Measurements from ENCODE around the gene BCL2L14.
"Not testable (repeated sequence)": the region's sequence is repeated elsewhere in the genome, so short reads cannot be mapped to it uniquely, and the experiment has no call there.

The BCL2L14 gene

GRCh38 chr12:12094481-12094880, 23.7 kb downstream of the BCL2L14 start:
- Histone ChIP-seq H3K4me2 (no peak overlapping the region), H4K20me1 (no peaks in the 10 kb centered on the region), H3K4me1 (peaks cover 0 to 9% (median 7%) of the 10 kb centered on the region in 10 experiments; a peak in 18 of 20 replicates), H3K4me3 (no peak overlapping the region), H3K27ac (no peak overlapping the region), H3K36me3 (no peaks in the 10 kb centered on the region), H3K27me3 (no peaks in the 10 kb centered on the region), H3K9me3 (replicated peaks in 1 of 11) (no peaks in the 10 kb centered on the region), H3K9ac (no peak overlapping the region)
- TF ChIP-seq Cebpa-rat (IDR thresholded peaks at IDR 0.05), result no peak

- H3K36me3 ChIP-seq, result no peaks in the 10 kb centered on the region
- H3K9me3 ChIP-seq (replicated peaks in 1 of 11), result no peaks in the 10 kb centered on the region
- no peaks in the 10 kb centered on the region for H3K27me3 ChIP-seq
- H3K4me3 ChIP-seq, result no peak overlapping the region
- H4K20me1 ChIP-seq, result no peaks in the 10 kb centered on the region
- H3K4me2 ChIP-seq, result no peak overlapping the region
- TF ChIP-seq Cebpa-rat (IDR thresholded peaks at IDR 0.05), result no peak
- no peak overlapping the region for H3K9ac ChIP-seq
- H3K27ac ChIP-seq, result no peak overlapping the region
- H3K4me1 ChIP-seq, result peaks cover 0 to 11% (median 10%) of the 10 kb centered on the region in 10 experiments; a peak in 18 of 20 replicates
Measured at GRCh38 chr12:12095021-12095420, 24.3 kb downstream of the BCL2L14 start.

- TF ChIP-seq Cebpa-rat (IDR thresholded peaks at IDR 0.05), result no peak
- H3K9ac ChIP-seq, result no peak overlapping the region
Measured at GRCh38 chr12:12097891-12098690, 27.4 kb downstream of the BCL2L14 start.

GRCh38 chr12:12098691-12099015, 27.9 kb downstream of the BCL2L14 start:
- Histone ChIP-seq H4K20me1 (no peaks in the 10 kb centered on the region), H3K27ac (no peak overlapping the region), H3K9me3 (replicated peaks in 1 of 11) (peaks cover 0 to 2% (median under 1%) of the 10 kb centered on the region in 11 experiments; a peak in 3 of 22 replicates), H3K4me2 (peak overlapping the region in 5 of 11 experiments; percentile 24 to 52 (median 48); a peak in 7 of 22 replicates), H3K4me3 (no peak overlapping the region), H3K27me3 (no peaks in the 10 kb centered on the region), H3K36me3 (peaks cover 0 to 2% (median 0%) of the 10 kb centered on the region in 11 experiments; a peak in 3 of 22 replicates), H3K9ac (no peak overlapping the region), H3K4me1 (peaks cover 0 to 11% (median 10%) of the 10 kb centered on the region in 10 experiments; a peak in 18 of 20 replicates)
- no peak for TF ChIP-seq Cebpa-rat (IDR thresholded peaks at IDR 0.05)

More at GRCh38 chr12:12097891-12098690, 27.4 kb downstream of the BCL2L14 start:
- Histone ChIP-seq H3K27me3 (no peaks in the 10 kb centered on the region), H3K27ac (no peak overlapping the region), H4K20me1 (no peaks in the 10 kb centered on the region), H3K36me3 (no peaks in the 10 kb centered on the region; a peak in 1 of 22 replicates), H3K4me1 (peaks cover 0 to 11% (median 10%) of the 10 kb centered on the region in 10 experiments; a peak in 18 of 20 replicates), H3K4me3 (no peak overlapping the region), H3K9me3 (replicated peaks in 1 of 11) (no peaks in the 10 kb centered on the region), H3K4me2 (no peak overlapping the region)

- no peak overlapping the region for H3K27ac ChIP-seq
- peaks cover 0 to 5% (median 0%) of the 10 kb centered on the region in 11 experiments; a peak in 3 of 22 replicates for H3K36me3 ChIP-seq
- no peaks in the 10 kb centered on the region for H3K27me3 ChIP-seq
- peaks cover 0 to 7% (median 5%) of the 10 kb centered on the region in 11 experiments; a peak in 4 of 22 replicates for H3K9me3 ChIP-seq (replicated peaks in 1 of 11)
- peak overlapping the region in 9 of 11 experiments; percentile 2 to 52 (median 30); a peak in 14 of 22 replicates for H3K4me2 ChIP-seq
- no peak for TF ChIP-seq Cebpa-rat (IDR thresholded peaks at IDR 0.05)
- H3K4me1 ChIP-seq, result peaks cover 0 to 11% (median 10%) of the 10 kb centered on the region in 10 experiments; a peak in 18 of 20 replicates
- H3K4me3 ChIP-seq, result no peak overlapping the region
- no peaks in the 10 kb centered on the region for H4K20me1 ChIP-seq
- H3K9ac ChIP-seq, result no peak overlapping the region
Measured at GRCh38 chr12:12099102-12099501, 28.4 kb downstream of the BCL2L14 start.

- Histone ChIP-seq H3K4me3 (no peak overlapping the region), H3K27ac (no peak overlapping the region), H3K27me3 (no peaks in the 10 kb centered on the region), H3K4me1 (peaks cover 0 to 7% (median 0%) of the 10 kb centered on the region in 10 experiments; a peak in 1 of 20 replicates), H3K36me3 (peaks cover 2 to 30% (median 16%) of the 10 kb centered on the region in 11 experiments; a peak in 15 of 22 replicates), H3K9me3 (replicated peaks in 1 of 11) (peaks cover 34 to 53% (median 43%) of the 10 kb centered on the region in 11 experiments), H3K9ac (no peak overlapping the region), H3K4me2 (no peak overlapping the region), H4K20me1 (no peaks in the 10 kb centered on the region)
- TF ChIP-seq Cebpa-rat (IDR thresholded peaks at IDR 0.05), result no peak
Measured at GRCh38 chr12:12107678-12108077, 36.9 kb downstream of the BCL2L14 start.

GRCh38 chr12:12108441-12109058, 37.8 kb downstream of the BCL2L14 start:
- H3K9me3 ChIP-seq (replicated peaks in 1 of 11), result peaks cover 34 to 53% (median 43%) of the 10 kb centered on the region in 11 experiments
- H3K9ac ChIP-seq, result no peak overlapping the region
- no peak overlapping the region for H3K4me3 ChIP-seq
- H4K20me1 ChIP-seq, result no peaks in the 10 kb centered on the region
- H3K4me2 ChIP-seq, result no peak overlapping the region
- peaks cover 8 to 33% (median 23%) of the 10 kb centered on the region in 11 experiments; a peak in 16 of 22 replicates for H3K36me3 ChIP-seq
- TF ChIP-seq Cebpa-rat (IDR thresholded peaks at IDR 0.05), result no peak
- no peaks in the 10 kb centered on the region for H3K27me3 ChIP-seq
- peaks cover 0 to 7% (median 0%) of the 10 kb centered on the region in 10 experiments; a peak in 1 of 20 replicates for H3K4me1 ChIP-seq
- H3K27ac ChIP-seq, result no peak overlapping the region

- H3K27ac ChIP-seq, H3K4me2 ChIP-seq, H3K9ac ChIP-seq, H3K4me3 ChIP-seq, H3K4me1 ChIP-seq, H4K20me1 ChIP-seq, H3K27me3 ChIP-seq: not testable (repeated sequence)
- peaks cover 9 to 52% (median 24%) of the 10 kb centered on the region in 11 experiments; a peak in 16 of 22 replicates for H3K36me3 ChIP-seq
- H3K9me3 ChIP-seq (replicated peaks in 1 of 11), result peaks cover 34 to 45% (median 37%) of the 10 kb centered on the region in 11 experiments
Measured at GRCh38 chr12:12110923-12111555, 40.3 kb downstream of the BCL2L14 start.

- Histone ChIP-seq H3K4me1 (no peaks in the 10 kb centered on the region), H3K27me3 (no peaks in the 10 kb centered on the region), H3K4me2 (no peak overlapping the region), H3K4me3 (no peak overlapping the region), H4K20me1 (no peaks in the 10 kb centered on the region), H3K27ac (no peak overlapping the region), H3K36me3 (peaks cover 12 to 62% (median 38%) of the 10 kb centered on the region in 11 experiments; a peak in 20 of 22 replicates), H3K9ac (no peak overlapping the region), H3K9me3 (replicated peaks in 1 of 11) (peaks cover 4 to 11% (median 7%) of the 10 kb centered on the region in 11 experiments; a peak in 15 of 22 replicates)
- no peak for TF ChIP-seq Cebpa-rat (IDR thresholded peaks at IDR 0.05)
Measured at GRCh38 chr12:12115514-12115913, 44.8 kb downstream of the BCL2L14 start.
